ENCODE results near the gene GRK4. TPM values are rescaled to one million over a fixed set of nuclear protein-coding genes. Genes with fewer than 3 reads are reported as not detected.

Gene GRK4
- total and polyA plus RNA-seq, 4 donors: 1.0 to 2.2 (median 1.8) TPM

DNA sequence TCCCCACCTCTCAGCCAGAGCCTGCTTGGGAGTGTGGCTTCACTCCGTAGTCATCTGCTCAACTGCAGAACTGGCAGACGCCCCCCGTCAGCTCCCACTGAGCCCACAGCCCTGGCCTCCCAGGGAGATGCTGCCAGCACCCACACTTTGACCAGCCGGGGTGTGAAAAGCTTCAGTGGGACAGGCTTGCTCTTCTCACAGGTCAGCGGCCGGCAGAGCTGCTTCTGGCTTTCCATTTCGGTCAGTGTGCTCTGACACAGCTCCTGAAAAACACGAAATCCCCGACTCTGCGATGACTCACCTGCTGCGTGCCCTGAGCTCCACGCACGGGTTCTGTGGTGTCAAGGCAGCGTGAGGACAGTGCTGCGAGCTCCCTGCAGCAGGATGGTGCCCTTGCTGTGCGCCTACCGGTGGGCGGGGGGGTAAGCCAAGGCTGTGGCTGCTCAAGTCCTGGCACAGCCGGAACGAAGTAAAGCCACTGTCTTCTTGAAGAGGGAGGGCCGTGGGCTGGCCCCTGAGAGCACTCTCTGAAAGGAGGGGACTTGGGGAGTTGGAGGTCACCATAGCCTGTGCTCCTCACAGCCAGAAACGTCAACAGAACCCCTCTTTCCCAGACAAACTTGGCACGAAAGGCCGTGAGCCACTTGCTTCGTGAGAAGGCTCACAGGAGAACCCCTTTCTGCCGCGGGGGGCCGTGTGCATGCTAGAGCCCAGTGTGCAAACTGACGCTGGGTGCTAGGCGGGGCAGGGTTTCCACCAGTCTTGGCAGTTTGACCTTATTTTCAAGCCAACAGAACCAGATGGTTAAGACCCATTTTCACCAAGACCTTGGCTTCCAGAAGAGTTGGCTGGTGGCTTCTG is 23.8 kb upstream of the GRK4 start:
- Histone ChIP-seq H3K27me3 (ENCODE audit: control insufficient read depth in 4 of 4, insufficient read depth in 4 of 4, low read length in 3 of 4) (no peaks in the 10 kb centered on the region), H3K9me3 (ENCODE audit: control insufficient read depth in 4 of 4, low read length in 3 of 4) (no peaks in the 10 kb centered on the region), H3K27ac (ENCODE audit: low read depth in 1 of 2, low read length in 2 of 2) (no peak overlapping the region), H3K4me3 (ENCODE audit: low read depth in 1 of 3, low read length in 3 of 3) (no peak overlapping the region), H3K4me1 (ENCODE audit: control insufficient read depth in 4 of 4, insufficient read depth in 4 of 4, low read length in 3 of 4) (peaks cover 5 to 22% (median 13%) of the 10 kb centered on the region in 4 donors), H3K36me3 (ENCODE audit: control insufficient read depth in 4 of 4, insufficient read depth in 3 of 4, low read depth in 1 of 4, low read length in 3 of 4) (peaks cover 28 to 60% (median 36%) of the 10 kb centered on the region in 4 donors), H3K9ac (ENCODE audit: low read depth in 1 of 2, low read length in 2 of 2) (no peak overlapping the region)
- TF ChIP-seq RXRA (IDR thresholded peaks at IDR 0.05) (no peak), HNF4A (conservative IDR thresholded peaks at IDR 0.05) (no peak), RAD21 (IDR thresholded peaks at IDR 0.05) (no peak), FOXA2 (IDR thresholded peaks at IDR 0.05) (no peak), GABPA (IDR thresholded peaks at IDR 0.05 in 1 of 2, conservative IDR thresholded peaks at IDR 0.05 in 1 of 2) (no peak), YY1 (IDR thresholded peaks at IDR 0.05) (no peak), SP1 (IDR thresholded peaks at IDR 0.05) (no peak), NR2F2 (IDR thresholded peaks at IDR 0.05) (no peak), TAF1 (conservative IDR thresholded peaks at IDR 0.05) (no peak), EGR1 (IDR thresholded peaks at IDR 0.05; ENCODE audit: low read depth in 2 of 2) (no peak), JUND (IDR thresholded peaks at IDR 0.05) (no peak), FOXA1 (IDR thresholded peaks at IDR 0.05) (no peak), HNF4G (IDR thresholded peaks at IDR 0.05) (no peak)
- TF ChIP-seq, protein P1, sequence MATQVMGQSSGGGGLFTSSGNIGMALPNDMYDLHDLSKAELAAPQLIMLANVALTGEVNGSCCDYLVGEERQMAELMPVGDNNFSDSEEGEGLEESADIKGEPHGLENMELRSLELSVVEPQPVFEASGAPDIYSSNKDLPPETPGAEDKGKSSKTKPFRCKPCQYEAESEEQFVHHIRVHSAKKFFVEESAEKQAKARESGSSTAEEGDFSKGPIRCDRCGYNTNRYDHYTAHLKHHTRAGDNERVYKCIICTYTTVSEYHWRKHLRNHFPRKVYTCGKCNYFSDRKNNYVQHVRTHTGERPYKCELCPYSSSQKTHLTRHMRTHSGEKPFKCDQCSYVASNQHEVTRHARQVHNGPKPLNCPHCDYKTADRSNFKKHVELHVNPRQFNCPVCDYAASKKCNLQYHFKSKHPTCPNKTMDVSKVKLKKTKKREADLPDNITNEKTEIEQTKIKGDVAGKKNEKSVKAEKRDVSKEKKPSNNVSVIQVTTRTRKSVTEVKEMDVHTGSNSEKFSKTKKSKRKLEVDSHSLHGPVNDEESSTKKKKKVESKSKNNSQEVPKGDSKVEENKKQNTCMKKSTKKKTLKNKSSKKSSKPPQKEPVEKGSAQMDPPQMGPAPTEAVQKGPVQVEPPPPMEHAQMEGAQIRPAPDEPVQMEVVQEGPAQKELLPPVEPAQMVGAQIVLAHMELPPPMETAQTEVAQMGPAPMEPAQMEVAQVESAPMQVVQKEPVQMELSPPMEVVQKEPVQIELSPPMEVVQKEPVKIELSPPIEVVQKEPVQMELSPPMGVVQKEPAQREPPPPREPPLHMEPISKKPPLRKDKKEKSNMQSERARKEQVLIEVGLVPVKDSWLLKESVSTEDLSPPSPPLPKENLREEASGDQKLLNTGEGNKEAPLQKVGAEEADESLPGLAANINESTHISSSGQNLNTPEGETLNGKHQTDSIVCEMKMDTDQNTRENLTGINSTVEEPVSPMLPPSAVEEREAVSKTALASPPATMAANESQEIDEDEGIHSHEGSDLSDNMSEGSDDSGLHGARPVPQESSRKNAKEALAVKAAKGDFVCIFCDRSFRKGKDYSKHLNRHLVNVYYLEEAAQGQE (IDR thresholded peaks at IDR 0.05): no peak
- TF ChIP-seq, protein P2, sequence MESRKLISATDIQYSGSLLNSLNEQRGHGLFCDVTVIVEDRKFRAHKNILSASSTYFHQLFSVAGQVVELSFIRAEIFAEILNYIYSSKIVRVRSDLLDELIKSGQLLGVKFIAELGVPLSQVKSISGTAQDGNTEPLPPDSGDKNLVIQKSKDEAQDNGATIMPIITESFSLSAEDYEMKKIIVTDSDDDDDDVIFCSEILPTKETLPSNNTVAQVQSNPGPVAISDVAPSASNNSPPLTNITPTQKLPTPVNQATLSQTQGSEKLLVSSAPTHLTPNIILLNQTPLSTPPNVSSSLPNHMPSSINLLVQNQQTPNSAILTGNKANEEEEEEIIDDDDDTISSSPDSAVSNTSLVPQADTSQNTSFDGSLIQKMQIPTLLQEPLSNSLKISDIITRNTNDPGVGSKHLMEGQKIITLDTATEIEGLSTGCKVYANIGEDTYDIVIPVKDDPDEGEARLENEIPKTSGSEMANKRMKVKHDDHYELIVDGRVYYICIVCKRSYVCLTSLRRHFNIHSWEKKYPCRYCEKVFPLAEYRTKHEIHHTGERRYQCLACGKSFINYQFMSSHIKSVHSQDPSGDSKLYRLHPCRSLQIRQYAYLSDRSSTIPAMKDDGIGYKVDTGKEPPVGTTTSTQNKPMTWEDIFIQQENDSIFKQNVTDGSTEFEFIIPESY (IDR thresholded peaks at IDR 0.05): no peak
- TF ChIP-seq, protein P3, sequence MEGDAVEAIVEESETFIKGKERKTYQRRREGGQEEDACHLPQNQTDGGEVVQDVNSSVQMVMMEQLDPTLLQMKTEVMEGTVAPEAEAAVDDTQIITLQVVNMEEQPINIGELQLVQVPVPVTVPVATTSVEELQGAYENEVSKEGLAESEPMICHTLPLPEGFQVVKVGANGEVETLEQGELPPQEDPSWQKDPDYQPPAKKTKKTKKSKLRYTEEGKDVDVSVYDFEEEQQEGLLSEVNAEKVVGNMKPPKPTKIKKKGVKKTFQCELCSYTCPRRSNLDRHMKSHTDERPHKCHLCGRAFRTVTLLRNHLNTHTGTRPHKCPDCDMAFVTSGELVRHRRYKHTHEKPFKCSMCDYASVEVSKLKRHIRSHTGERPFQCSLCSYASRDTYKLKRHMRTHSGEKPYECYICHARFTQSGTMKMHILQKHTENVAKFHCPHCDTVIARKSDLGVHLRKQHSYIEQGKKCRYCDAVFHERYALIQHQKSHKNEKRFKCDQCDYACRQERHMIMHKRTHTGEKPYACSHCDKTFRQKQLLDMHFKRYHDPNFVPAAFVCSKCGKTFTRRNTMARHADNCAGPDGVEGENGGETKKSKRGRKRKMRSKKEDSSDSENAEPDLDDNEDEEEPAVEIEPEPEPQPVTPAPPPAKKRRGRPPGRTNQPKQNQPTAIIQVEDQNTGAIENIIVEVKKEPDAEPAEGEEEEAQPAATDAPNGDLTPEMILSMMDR (IDR thresholded peaks at IDR 0.05; ENCODE audit: low read depth, low read length, missing input control): no peak
- TF ChIP-seq, protein P4, sequence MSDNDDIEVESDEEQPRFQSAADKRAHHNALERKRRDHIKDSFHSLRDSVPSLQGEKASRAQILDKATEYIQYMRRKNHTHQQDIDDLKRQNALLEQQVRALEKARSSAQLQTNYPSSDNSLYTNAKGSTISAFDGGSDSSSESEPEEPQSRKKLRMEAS (IDR thresholded peaks at IDR 0.05): no peak
- TF ChIP-seq, protein P5, sequence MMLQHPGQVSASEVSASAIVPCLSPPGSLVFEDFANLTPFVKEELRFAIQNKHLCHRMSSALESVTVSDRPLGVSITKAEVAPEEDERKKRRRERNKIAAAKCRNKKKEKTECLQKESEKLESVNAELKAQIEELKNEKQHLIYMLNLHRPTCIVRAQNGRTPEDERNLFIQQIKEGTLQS (IDR thresholded peaks at IDR 0.05): no peak
- DNase-seq (ENCODE audit: low spot score): peak; percentile 29
- 95% methylated on average over 30 of the region's 30 CpGs for WGBS

Measured in liver (tissue), 9 donors.